Sigmoid colon (tissue), 7 donors: ENCODE measurements around the gene BRINP1. TPM values are rescaled to one million over a fixed set of nuclear protein-coding genes. Genes with fewer than 3 reads are reported as not detected.

Source experiments
- DNase-seq: peaks from one replicate; pipeline ENCODE4 v3.0.0-alpha.2; 2019
- H3K27ac ChIP-seq, 4 donors: fragments of 200-600 bp; sonication (generic); one replicate each; pipeline ENCODE4 v1.5.1; 2016 to 2019; ENCODE audit warnings: mild to moderate bottlenecking in 1 of 4
- H3K27me3 ChIP-seq, 3 donors: fragments of 200-600 bp; sonication (generic); one replicate each; pipeline ENCODE4 v1.5.1; 2019; ENCODE audit warnings: mild to moderate bottlenecking in 1 of 3
- H3K36me3 ChIP-seq, 4 donors: fragments of 200-600 bp; sonication (generic); one replicate each; pipeline ENCODE4 v1.5.1; 2016 to 2019
- H3K4me1 ChIP-seq, 4 donors: fragments of 200-600 bp; sonication (generic); one replicate each; pipeline ENCODE4 v1.5.1; 2017 to 2019
- H3K4me3 ChIP-seq, 4 donors: fragments of 200-600 bp; sonication (generic); one replicate each; pipeline ENCODE4 v1.5.1; 2017 to 2019; ENCODE audit warnings: mild to moderate bottlenecking in 2 of 4, moderate library complexity in 1 of 4
- H3K9me3 ChIP-seq, 4 donors: fragments of 200-600 bp in 3 of 4; sonication (generic) in 3 of 4; one replicate each; pipeline versions ENCODE4 v1.5.1 to v1.6.1; 2013 to 2019
- EP300 ChIP-seq, 4 donors: sonication (generic); formaldehyde crosslinking; IDR thresholded peaks; one replicate each; pipeline ENCODE4 v1.6.1; 2017; ENCODE audit warnings: antibody characterized with exemption in 4 of 4
- POLR2A ChIP-seq, 2 donors: fragments of 450-650 bp; IDR thresholded peaks; one replicate each; pipeline ENCODE4 v1.6.1; 2016; ENCODE audit warnings: antibody characterized with exemption in 2 of 2, mild to moderate bottlenecking in 2 of 2, moderate library complexity in 2 of 2
- POLR2AphosphoS5 ChIP-seq, 4 donors: sonication (generic); formaldehyde crosslinking; IDR thresholded peaks; one replicate each; pipeline ENCODE4 v1.6.1; 2017; ENCODE audit warnings: antibody characterized with exemption in 4 of 4
- WGBS, 2 donors: extraction: QIAGEN DNeasy Blood & Tissue Kit; methylation state at CpG; one replicate each; pipeline ENCODE4 v1.1.7; 2013; 5-methylcytosine and 5-hydroxymethylcytosine counted together
- intact Hi-C: fragments of 100-400 bp; cut with DNase I; formaldehyde crosslinking; loops from one replicate; pipeline ENCODE4 v1.15.1; 2023
- polyA plus RNA-seq, 3 donors: library from polyadenylated mRNA; stranded (reverse); fragments of 200-250 nt; gene quantifications; one replicate each; pipeline ENCODE4 v1.2.3, GENCODE V29; 2013
- total RNA-seq, 4 donors: library from RNA; depleted of rRNA; stranded (reverse); fragments of >200 nt; gene quantifications; one replicate each; pipeline ENCODE4 v1.1.0, GENCODE V29; 2016
- TF ChIP-seq, protein P1 (sequence below), 4 experiments: fragments of 450-650 bp in 3 of 4; fragments of 200-600 bp in 1 of 4; IDR thresholded peaks; one replicate each; pipeline ENCODE4 v1.5.1; 2016 to 2019; ENCODE audit warnings: antibody characterized with exemption in 4 of 4, mild to moderate bottlenecking in 3 of 4, moderate library complexity in 2 of 4
- donor health status: healthy with polysubstance abuse.
- donor health status: Bipolar disorder and iron deficiency.
- donor health status: healthy.

The BRINP1 gene
- total and polyA plus RNA-seq, 7 donors: 0.19 to 0.71 (median 0.27) TPM; not detected in 3

DNA sequence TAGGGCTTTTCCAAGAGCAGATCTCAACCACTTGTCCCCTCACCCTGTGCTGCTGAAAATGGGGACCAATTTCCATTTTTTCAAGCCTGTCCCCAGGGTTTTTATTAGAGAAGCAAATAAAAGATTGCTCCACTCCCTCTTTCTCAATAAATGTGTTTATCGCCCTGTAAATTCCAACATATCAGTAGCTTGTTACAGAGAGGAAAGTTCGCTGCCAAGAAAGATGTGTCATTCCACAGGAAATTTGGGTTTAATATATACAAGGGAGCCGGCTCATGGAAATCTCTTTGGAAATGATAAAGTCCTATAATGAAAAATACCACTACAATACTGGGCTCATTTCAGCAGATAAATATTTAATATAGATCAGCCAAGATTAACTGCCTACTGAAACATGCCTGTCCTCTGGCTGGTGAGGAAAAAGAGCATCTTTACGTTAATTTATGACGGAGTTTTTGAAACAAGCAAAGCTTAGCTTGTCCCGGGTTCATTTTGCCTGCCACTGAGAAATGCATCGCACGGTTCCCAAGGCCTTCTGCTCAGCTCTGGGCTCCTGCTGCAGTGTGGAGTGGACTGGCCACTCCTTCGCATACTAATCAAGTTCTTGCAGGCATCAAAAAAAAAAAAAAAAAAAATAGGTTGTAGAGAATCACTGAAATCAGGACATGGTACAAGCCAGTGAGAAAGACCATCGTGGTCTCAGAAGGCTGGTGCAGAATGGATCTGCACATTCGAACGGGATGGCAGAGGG, 84.5 kb downstream of the BRINP1 start:
- H3K27ac ChIP-seq: no peak overlapping the region
- DNase-seq: no peak
- intact Hi-C loops: no loop called here
- H3K9me3 ChIP-seq: no peaks in the 10 kb centered on the region
- TF ChIP-seq, protein P1, sequence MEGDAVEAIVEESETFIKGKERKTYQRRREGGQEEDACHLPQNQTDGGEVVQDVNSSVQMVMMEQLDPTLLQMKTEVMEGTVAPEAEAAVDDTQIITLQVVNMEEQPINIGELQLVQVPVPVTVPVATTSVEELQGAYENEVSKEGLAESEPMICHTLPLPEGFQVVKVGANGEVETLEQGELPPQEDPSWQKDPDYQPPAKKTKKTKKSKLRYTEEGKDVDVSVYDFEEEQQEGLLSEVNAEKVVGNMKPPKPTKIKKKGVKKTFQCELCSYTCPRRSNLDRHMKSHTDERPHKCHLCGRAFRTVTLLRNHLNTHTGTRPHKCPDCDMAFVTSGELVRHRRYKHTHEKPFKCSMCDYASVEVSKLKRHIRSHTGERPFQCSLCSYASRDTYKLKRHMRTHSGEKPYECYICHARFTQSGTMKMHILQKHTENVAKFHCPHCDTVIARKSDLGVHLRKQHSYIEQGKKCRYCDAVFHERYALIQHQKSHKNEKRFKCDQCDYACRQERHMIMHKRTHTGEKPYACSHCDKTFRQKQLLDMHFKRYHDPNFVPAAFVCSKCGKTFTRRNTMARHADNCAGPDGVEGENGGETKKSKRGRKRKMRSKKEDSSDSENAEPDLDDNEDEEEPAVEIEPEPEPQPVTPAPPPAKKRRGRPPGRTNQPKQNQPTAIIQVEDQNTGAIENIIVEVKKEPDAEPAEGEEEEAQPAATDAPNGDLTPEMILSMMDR (IDR thresholded peaks at IDR 0.05): no peak
- TF ChIP-seq POLR2AphosphoS5 (IDR thresholded peaks at IDR 0.05) (no peak), EP300 (IDR thresholded peaks at IDR 0.05) (no peak), POLR2A (IDR thresholded peaks at IDR 0.05) (no peak)
- H3K4me1 ChIP-seq: peaks cover 0 to 8% (median 6%) of the 10 kb centered on the region in 4 donors
- H3K4me3 ChIP-seq: no peak overlapping the region
- H3K36me3 ChIP-seq: no peaks in the 10 kb centered on the region
- H3K27me3 ChIP-seq: no peaks in the 10 kb centered on the region
- 76 to 78% methylated on average over 12 of the region's 12 CpGs for WGBS, 2 donors

DNA sequence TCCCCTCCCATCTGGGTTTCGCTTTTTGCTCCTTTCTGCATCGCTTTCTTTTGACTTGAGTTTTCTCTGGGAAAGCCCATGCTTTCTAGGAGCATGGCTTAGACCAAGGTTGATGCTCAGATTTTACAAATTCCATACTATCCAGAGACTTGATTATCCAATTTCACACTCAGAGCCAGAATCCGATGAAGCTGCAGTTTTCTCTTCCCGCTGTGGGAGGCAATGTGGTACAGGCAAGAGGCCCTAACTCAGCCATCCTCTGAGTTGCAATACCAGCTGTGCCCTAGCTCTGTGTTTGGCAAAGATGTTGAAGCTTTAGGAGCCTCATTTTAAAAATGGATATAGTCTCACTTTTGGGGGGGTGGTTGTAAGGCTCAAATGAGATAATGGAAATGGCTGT, 85.1 kb downstream of the BRINP1 start:
- Histone ChIP-seq H3K9me3 (no peaks in the 10 kb centered on the region), H3K27me3 (no peaks in the 10 kb centered on the region), H3K4me3 (no peak overlapping the region), H3K36me3 (no peaks in the 10 kb centered on the region), H3K4me1 (peaks cover 0 to 8% (median 6%) of the 10 kb centered on the region in 4 donors), H3K27ac (no peak overlapping the region)
- WGBS, 2 donors: 60 to 61% methylated on average over 4 of the region's 4 CpGs
- intact Hi-C loops: no loop called here
- DNase-seq: no peak
- no peak for TF ChIP-seq POLR2A (IDR thresholded peaks at IDR 0.05)
- TF ChIP-seq POLR2AphosphoS5 (IDR thresholded peaks at IDR 0.05): no peak
- TF ChIP-seq, protein P1 (IDR thresholded peaks at IDR 0.05): no peak
- TF ChIP-seq EP300 (IDR thresholded peaks at IDR 0.05): no peak

DNA sequence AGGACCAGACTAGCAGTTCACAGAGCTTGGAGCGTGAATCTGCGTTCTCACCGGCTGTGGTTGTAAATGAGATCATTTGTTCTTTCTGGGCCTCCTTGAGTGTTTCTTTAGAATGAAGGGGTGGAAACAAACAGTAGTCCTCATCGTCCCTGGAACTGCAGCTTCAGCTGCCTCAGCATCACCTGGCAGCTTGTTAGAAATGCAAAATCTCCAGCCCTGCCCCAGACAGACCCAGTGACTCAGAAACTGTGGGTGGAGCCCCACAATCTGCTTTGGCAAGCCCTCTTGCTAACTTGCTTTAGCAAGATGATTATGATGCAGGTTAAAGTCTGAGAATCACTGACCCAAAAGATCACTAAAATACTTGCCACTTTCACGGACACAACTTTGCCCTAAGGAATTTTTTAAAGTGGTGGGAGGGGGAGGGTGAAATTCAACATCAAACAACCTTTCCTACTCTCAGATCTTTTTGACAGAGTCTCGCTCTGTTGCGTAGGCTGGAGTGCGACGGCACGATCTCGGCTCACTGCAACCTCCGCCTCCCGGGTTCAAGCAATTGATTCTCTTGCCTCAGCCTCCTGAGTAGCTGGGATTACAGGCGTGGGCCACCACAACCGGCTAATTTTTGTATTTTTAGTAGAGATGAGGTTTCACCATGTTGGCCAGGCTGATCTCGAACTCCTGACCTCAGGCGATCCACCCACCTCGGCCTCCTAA, 86.0 kb downstream of the BRINP1 start:
- H3K9me3 ChIP-seq: no peaks in the 10 kb centered on the region
- TF ChIP-seq, protein P1 (IDR thresholded peaks at IDR 0.05): no peak
- TF ChIP-seq POLR2AphosphoS5 (IDR thresholded peaks at IDR 0.05) (no peak), EP300 (IDR thresholded peaks at IDR 0.05) (no peak), POLR2A (IDR thresholded peaks at IDR 0.05) (no peak)
- H3K4me1 ChIP-seq: peaks cover 0 to 8% (median 6%) of the 10 kb centered on the region in 4 donors
- H3K36me3 ChIP-seq: no peaks in the 10 kb centered on the region
- H3K27ac ChIP-seq: no peak overlapping the region
- 47 to 48% methylated on average over 18 of the region's 18 CpGs for WGBS, 2 donors
- intact Hi-C loops: no loop called here
- no peaks in the 10 kb centered on the region for H3K27me3 ChIP-seq
- DNase-seq: no peak
- no peak overlapping the region for H3K4me3 ChIP-seq

DNA sequence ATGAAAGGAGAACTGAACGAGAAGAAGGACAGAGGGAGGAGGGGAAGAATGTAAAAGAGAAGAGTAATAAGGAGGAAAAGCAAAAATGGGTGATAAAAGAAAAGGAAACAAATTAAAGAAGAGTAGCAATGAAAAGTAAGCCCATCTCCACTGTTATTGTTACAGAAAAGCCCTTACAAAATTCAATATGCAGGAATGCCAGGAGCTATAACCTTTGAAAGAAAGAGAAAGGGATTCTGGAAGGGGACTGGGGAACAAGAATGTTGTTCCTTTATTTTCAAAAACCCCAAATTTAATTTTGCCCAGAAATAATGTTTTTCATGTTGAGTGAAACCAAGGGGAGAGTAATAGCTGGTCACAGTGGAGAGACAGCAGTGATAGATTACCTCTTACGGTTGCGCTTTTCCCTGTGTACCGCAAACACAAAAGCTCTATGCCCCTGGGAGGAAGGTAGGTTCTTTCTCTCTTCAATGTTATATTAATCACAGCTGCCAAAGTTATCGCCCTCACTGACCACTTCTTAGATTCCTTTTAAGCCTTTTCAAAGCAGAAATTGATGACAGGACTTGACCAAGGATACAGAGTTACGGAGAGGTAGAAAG, 86.7 kb downstream of the BRINP1 start:
- Histone ChIP-seq H3K4me3 (no peak overlapping the region), H3K36me3 (no peaks in the 10 kb centered on the region), H3K4me1 (peaks cover 0 to 8% (median 6%) of the 10 kb centered on the region in 4 donors), H3K27me3 (no peaks in the 10 kb centered on the region), H3K9me3 (no peaks in the 10 kb centered on the region), H3K27ac (no peak overlapping the region)
- intact Hi-C loops: no loop called here
- no peak for TF ChIP-seq EP300 (IDR thresholded peaks at IDR 0.05)
- no peak for DNase-seq
- 26 to 34% methylated on average over 6 of the region's 6 CpGs for WGBS, 2 donors
